Astrocyte (in vitro differentiated cells and primary cell): ENCODE data around the gene GLA.

ENCODE experiments used
- CTCF ChIP-seq: IDR thresholded peaks from 2 replicates; pipeline ENCODE4 v1.5.1; 2011; ENCODE audit warnings: low read depth, mild to moderate bottlenecking, inconsistent platforms, low read length, moderate library complexity; ENCODE audit not compliant: insufficient read depth
- EZH2 ChIP-seq: IDR thresholded peaks from 2 replicates; pipeline ENCODE4 v1.6.1; 2012; ENCODE audit warnings: mild to moderate bottlenecking, low read length, inconsistent platforms; ENCODE audit not compliant: insufficient read depth

GRCh38 chrX:101449279-101449678 lies 41.6 kb upstream of the GLA start:
- TF ChIP-seq EZH2 = no peak
- TF ChIP-seq CTCF = no peak
